ENCODE results near the gene THOC2. TPM values are rescaled to one million over a fixed set of nuclear protein-coding genes. Genes with fewer than 3 reads are reported as not detected.

The THOC2 gene
- total and polyA plus RNA-seq, 9 of the 15 experiments (the other 6 are each of a cell fraction or from before 2014, with no cell fraction given) = 131 to 234 (median 192) TPM

GRCh38 chrX:123773258-123773988 lies 40.6 kb upstream of the THOC2 start:
- H3K9me1 ChIP-seq (ENCODE audit: control insufficient read depth, insufficient read depth, low read length) = no peaks in the 10 kb centered on the region
- H2AFZ ChIP-seq (ENCODE audit: low read depth, low read length) = no peak overlapping the region
- intact Hi-C loops (cut with micrococcal nuclease) (loop anchor here (5.0 kb wide), 1 partner anchor 321 kb away; no protein-coding TSS in a partner anchor), in situ Hi-C loops (cut with MboI) (no loop called here)
- no peak for DNase-seq (ENCODE audit: extremely low read depth in 1 of 4, low spot score in 3 of 4)
- no peak for TF ChIP-seq CEBPG (CRISPR knock-in tag; IDR thresholded peaks at IDR 0.05)
- TF ChIP-seq CEBPG (tag; conservative IDR thresholded peaks at IDR 0.05 in 1 of 2, IDR thresholded peaks at IDR 0.05 in 1 of 2) = no peak
- no peak for TF ChIP-seq BRF1 (IDR thresholded peaks at IDR 0.05; ENCODE audit: borderline replicate concordance, extremely low read depth, insufficient read length)
- TF ChIP-seq ATF7 (IDR thresholded peaks at IDR 0.05) = no peak
- no peak for TF ChIP-seq TEAD4 (IDR thresholded peaks at IDR 0.05; ENCODE audit: low read length)
- TF ChIP-seq TEAD4 (CRISPR knock-in tag; IDR thresholded peaks at IDR 0.05; ENCODE audit: borderline replicate concordance) = no peak
- no peak for TF ChIP-seq CEBPB (tag; IDR thresholded peaks at IDR 0.05)
- no peak for TF ChIP-seq SOX6 (IDR thresholded peaks at IDR 0.05)
- BruUV-seq (replicated peaks) = no TSS peak
- ChIA-PET POLR2A (no interaction called here), CTCF (ENCODE audit: low intra/inter-chr PET ratio) (no interaction called here)
- FAIRE-seq = no peak
- no peaks in the 10 kb centered on the region; a peak in 1 of 5 replicates for H3K4me1 ChIP-seq (replicated peaks in 1 of 2; ENCODE audit: control insufficient read depth in 2 of 2, insufficient read depth in 2 of 2, low read length in 2 of 2)
- H3K79me2 ChIP-seq (ENCODE audit: control insufficient read depth, insufficient read depth, low read length) = no peaks in the 10 kb centered on the region
- ATAC-seq = no peak
- no peak overlapping the region for H3K27ac ChIP-seq (ENCODE audit: extremely low read depth, low read depth, low read length)
- no peaks in the 10 kb centered on the region for H3K36me3 ChIP-seq (ENCODE audit: control insufficient read depth, insufficient read depth, low read length)
- H3K4me2 ChIP-seq (ENCODE audit: insufficient read depth, low read length) = no peak overlapping the region
- no peak overlapping the region for H3K9ac ChIP-seq (ENCODE audit: insufficient read depth in 1 of 2, low read depth in 2 of 2, low read length in 2 of 2)
- no peak overlapping the region for H3K4me3 ChIP-seq
- no peaks in the 10 kb centered on the region for H3K9me3 ChIP-seq (replicated peaks; ENCODE audit: control insufficient read depth, insufficient read depth, low read depth, low read length)
- H3K27me3 ChIP-seq (ENCODE audit: control insufficient read depth in 2 of 2, insufficient read depth in 2 of 2, low read length in 2 of 2) = no peaks in the 10 kb centered on the region
- 28% methylated on average over 4 of the region's 4 CpGs for WGBS (ENCODE audit: insufficient coverage, low coverage, missing lambda C conversion rate)
- H4K20me1 ChIP-seq (replicated peaks; ENCODE audit: control insufficient read depth, insufficient read depth, low read length) = no peaks in the 10 kb centered on the region
